HL-60 (cell line): ENCODE data around the gene PDE4DIP.
"Not testable (repeated sequence)": the region's sequence is repeated elsewhere in the genome, so short reads cannot be mapped to it uniquely, and the experiment has no call there.

Experiments
- GABPA ChIP-seq: IDR thresholded peaks from 2 replicates; pipeline ENCODE4 v1.6.1; 2012; ENCODE audit warnings: low read depth
- POLR2AphosphoS5 ChIP-seq: IDR thresholded peaks from 2 replicates; pipeline ENCODE4 v1.6.1; 2012; ENCODE audit warnings: low read depth
- TF ChIP-seq, protein P1 (sequence below): IDR thresholded peaks from 2 replicates; pipeline ENCODE4 v1.6.1; 2012; ENCODE audit warnings: low read depth; ENCODE audit not compliant: insufficient replicate concordance
- TF ChIP-seq, protein P2 (sequence below): IDR thresholded peaks from one replicate; pipeline ENCODE4 v1.5.1; 2011; ENCODE audit warnings: low read length, control low read depth, inconsistent platforms; ENCODE audit not compliant: insufficient read depth

DNA sequence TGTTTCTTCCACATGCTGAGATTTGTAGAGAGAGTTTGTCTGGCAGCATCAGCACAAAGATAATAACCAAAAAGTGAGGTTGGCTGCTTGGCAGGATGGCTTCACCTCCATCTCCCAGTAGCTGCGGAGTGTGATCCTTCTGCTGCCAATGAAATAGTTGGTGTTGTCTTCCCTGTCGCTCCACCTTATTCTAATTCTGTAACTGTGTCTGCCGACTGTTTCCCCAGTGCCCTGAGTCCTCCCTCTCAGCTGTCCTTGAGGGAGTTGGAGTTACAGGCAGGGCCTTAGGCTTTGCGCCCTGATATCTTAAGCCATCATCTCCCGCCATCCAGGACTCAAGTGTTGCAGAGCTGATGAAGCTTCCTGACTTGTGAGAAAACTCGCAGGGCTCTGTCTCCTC lies 153.2 kb downstream of the PDE4DIP start:
- TF ChIP-seq, protein P1, sequence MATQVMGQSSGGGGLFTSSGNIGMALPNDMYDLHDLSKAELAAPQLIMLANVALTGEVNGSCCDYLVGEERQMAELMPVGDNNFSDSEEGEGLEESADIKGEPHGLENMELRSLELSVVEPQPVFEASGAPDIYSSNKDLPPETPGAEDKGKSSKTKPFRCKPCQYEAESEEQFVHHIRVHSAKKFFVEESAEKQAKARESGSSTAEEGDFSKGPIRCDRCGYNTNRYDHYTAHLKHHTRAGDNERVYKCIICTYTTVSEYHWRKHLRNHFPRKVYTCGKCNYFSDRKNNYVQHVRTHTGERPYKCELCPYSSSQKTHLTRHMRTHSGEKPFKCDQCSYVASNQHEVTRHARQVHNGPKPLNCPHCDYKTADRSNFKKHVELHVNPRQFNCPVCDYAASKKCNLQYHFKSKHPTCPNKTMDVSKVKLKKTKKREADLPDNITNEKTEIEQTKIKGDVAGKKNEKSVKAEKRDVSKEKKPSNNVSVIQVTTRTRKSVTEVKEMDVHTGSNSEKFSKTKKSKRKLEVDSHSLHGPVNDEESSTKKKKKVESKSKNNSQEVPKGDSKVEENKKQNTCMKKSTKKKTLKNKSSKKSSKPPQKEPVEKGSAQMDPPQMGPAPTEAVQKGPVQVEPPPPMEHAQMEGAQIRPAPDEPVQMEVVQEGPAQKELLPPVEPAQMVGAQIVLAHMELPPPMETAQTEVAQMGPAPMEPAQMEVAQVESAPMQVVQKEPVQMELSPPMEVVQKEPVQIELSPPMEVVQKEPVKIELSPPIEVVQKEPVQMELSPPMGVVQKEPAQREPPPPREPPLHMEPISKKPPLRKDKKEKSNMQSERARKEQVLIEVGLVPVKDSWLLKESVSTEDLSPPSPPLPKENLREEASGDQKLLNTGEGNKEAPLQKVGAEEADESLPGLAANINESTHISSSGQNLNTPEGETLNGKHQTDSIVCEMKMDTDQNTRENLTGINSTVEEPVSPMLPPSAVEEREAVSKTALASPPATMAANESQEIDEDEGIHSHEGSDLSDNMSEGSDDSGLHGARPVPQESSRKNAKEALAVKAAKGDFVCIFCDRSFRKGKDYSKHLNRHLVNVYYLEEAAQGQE: not testable (repeated sequence)
- not testable (repeated sequence) for TF ChIP-seq GABPA, POLR2AphosphoS5
- TF ChIP-seq, protein P2, sequence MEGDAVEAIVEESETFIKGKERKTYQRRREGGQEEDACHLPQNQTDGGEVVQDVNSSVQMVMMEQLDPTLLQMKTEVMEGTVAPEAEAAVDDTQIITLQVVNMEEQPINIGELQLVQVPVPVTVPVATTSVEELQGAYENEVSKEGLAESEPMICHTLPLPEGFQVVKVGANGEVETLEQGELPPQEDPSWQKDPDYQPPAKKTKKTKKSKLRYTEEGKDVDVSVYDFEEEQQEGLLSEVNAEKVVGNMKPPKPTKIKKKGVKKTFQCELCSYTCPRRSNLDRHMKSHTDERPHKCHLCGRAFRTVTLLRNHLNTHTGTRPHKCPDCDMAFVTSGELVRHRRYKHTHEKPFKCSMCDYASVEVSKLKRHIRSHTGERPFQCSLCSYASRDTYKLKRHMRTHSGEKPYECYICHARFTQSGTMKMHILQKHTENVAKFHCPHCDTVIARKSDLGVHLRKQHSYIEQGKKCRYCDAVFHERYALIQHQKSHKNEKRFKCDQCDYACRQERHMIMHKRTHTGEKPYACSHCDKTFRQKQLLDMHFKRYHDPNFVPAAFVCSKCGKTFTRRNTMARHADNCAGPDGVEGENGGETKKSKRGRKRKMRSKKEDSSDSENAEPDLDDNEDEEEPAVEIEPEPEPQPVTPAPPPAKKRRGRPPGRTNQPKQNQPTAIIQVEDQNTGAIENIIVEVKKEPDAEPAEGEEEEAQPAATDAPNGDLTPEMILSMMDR: not testable (repeated sequence)
